SK-N-SH (cell line): ENCODE data around the gene ZNF106. TPM values are rescaled to one million over a fixed set of nuclear protein-coding genes. Genes with fewer than 3 reads are reported as not detected.

Experiments
- CTCF ChIA-PET: fragments of 300-600, 350-600 bp; formaldehyde crosslinking; extraction: SDS; loops from one replicate; lab custom pipeline; 2021; lab: Yijun Ruan, JAX
- POLR2A ChIA-PET: fragments of 350-600 bp; sonication (Branson Sonifier 250); formaldehyde crosslinking; extraction: SDS; loops from one replicate; lab custom pipeline; 2020; ENCODE audit warnings: antibody characterized with exemption, inconsistent platforms; lab: Yijun Ruan, JAX
- DNase-seq: peaks from one replicate; pipeline ENCODE4 v3.0.0; 2012
- H2AFZ ChIP-seq: fragments of 200-600 bp; sonication (generic); 2 replicates; pipeline ENCODE4 v1.8.1; 2016; ENCODE audit warnings: antibody characterized with exemption, mild to moderate bottlenecking, low read depth
- H3F3A ChIP-seq: fragments of 200-600 bp; sonication (generic); replicated peaks from 2 replicates; pipeline ENCODE3; 2016; ENCODE audit warnings: antibody characterized with exemption, mild to moderate bottlenecking; ENCODE audit not compliant: insufficient read depth
- H3K27ac ChIP-seq, 2 experiments: fragments of 200-500 bp in 1 of 2; fragments of 200-600 bp in 1 of 2; sonication (Bioruptor generic) in 1 of 2; sonication (generic), shearing (Covaris generic) in 1 of 2; 2 replicates each; pipeline versions ENCODE4 v1.5.1 to v1.6.1; 2014 to 2016; ENCODE audit warnings: low read depth in 2 of 2, inconsistent platforms in 1 of 2, low read length in 1 of 2, mild to moderate bottlenecking in 1 of 2, mixed read lengths in 1 of 2
- H3K27me3 ChIP-seq: fragments of 200-600 bp; sonication (generic), shearing (Covaris generic); 2 replicates; pipeline ENCODE4 v1.6.1; 2016; ENCODE audit warnings: mixed run types; ENCODE audit not compliant: insufficient read depth
- H3K36me3 ChIP-seq, 2 experiments: fragments of 200-500 bp in 1 of 2; fragments of 200-600 bp in 1 of 2; sonication (Bioruptor generic) in 1 of 2; sonication (generic) in 1 of 2; replicated peaks in 1 of 2; 2 replicates each; pipeline versions ENCODE3 to v1.5.1; 2014 to 2016; ENCODE audit warnings: low read length in 1 of 2, mild to moderate bottlenecking in 1 of 2; ENCODE audit not compliant: insufficient read depth in 2 of 2, control insufficient read depth in 1 of 2
- H3K4me1 ChIP-seq, 2 experiments: fragments of 200-500 bp in 1 of 2; fragments of 200-600 bp in 1 of 2; sonication (Bioruptor generic) in 1 of 2; sonication (generic), shearing (Covaris generic) in 1 of 2; 2 replicates each; pipeline versions ENCODE4 v1.5.1 to v1.6.1; 2014 to 2016; ENCODE audit warnings: low read depth in 1 of 2, low read length in 1 of 2, mixed run types in 1 of 2; ENCODE audit not compliant: insufficient read depth in 2 of 2, control insufficient read depth in 1 of 2
- H3K4me2 ChIP-seq: fragments of 200-600 bp; sonication (generic), shearing (Covaris generic); 2 replicates; pipeline ENCODE4 v1.6.1; 2017; ENCODE audit warnings: mixed run types
- H3K4me3 ChIP-seq, 2 experiments: fragments of 200-500 bp in 1 of 2; fragments of 200-600 bp in 1 of 2; sonication (Bioruptor generic) in 1 of 2; sonication (generic), shearing (Covaris generic) in 1 of 2; 2 replicates each; pipeline versions ENCODE4 v1.5.1 to v1.8.1; 2014 to 2016; ENCODE audit warnings: low read depth in 2 of 2, inconsistent platforms in 1 of 2, low read length in 1 of 2, mild to moderate bottlenecking in 1 of 2, mixed read lengths in 1 of 2, moderate library complexity in 1 of 2
- H3K79me2 ChIP-seq: fragments of 200-600 bp; sonication (generic); 2 replicates; pipeline ENCODE4 v1.8.1; 2017; ENCODE audit warnings: mild to moderate bottlenecking; ENCODE audit not compliant: insufficient read depth
- H3K9ac ChIP-seq: fragments of 200-600 bp; sonication (generic); 2 replicates; pipeline ENCODE4 v1.6.1; 2017; ENCODE audit warnings: mixed run types
- H3K9me2 ChIP-seq: fragments of 200-600 bp; sonication (generic); 2 replicates; pipeline ENCODE4 v1.6.1; 2017; ENCODE audit warnings: mixed run types
- H3K9me3 ChIP-seq: fragments of 200-600 bp; sonication (generic); 2 replicates; pipeline ENCODE4 v1.6.1; 2017; ENCODE audit warnings: mixed run types, mild to moderate bottlenecking, moderate library complexity
- H4K20me1 ChIP-seq: fragments of 200-600 bp; sonication (generic); 2 replicates; pipeline ENCODE4 v1.6.1; 2017; ENCODE audit warnings: mild to moderate bottlenecking, mixed run types; ENCODE audit not compliant: insufficient read depth
- EZH2phosphoT487 ChIP-seq: fragments of 200-600 bp; sonication (generic); IDR thresholded peaks from 2 replicates; pipeline ENCODE4 v1.6.1; 2017; ENCODE audit warnings: low read depth, mixed run types, mild to moderate bottlenecking, antibody characterized with exemption, moderate library complexity, borderline replicate concordance
- MXI1 ChIP-seq: IDR thresholded peaks from 2 replicates; pipeline ENCODE4 v1.6.1; 2012; ENCODE audit warnings: mild to moderate bottlenecking, low read depth, low read length, improper control_type of control experiment
- POLR2AphosphoS5 ChIP-seq: IDR thresholded peaks from 2 replicates; pipeline ENCODE4 v1.6.1; 2012; ENCODE audit warnings: low read depth, low read length
- RAD21 ChIP-seq: IDR thresholded peaks from 2 replicates; pipeline ENCODE4 v1.6.1; 2012; ENCODE audit warnings: mild to moderate bottlenecking, low read length
- RCOR1 ChIP-seq: fragments of 150-350 bp; IDR thresholded peaks from 2 replicates; pipeline ENCODE4 v1.6.1; 2017; ENCODE audit warnings: antibody characterized with exemption, low read length
- RXRA ChIP-seq: IDR thresholded peaks from 2 replicates; pipeline ENCODE4 v1.4.0; 2012; ENCODE audit warnings: low read depth, mild to moderate bottlenecking, borderline replicate concordance
- SIN3A ChIP-seq: IDR thresholded peaks from 2 replicates; pipeline ENCODE4 v1.6.1; 2012; ENCODE audit warnings: low read depth, mild to moderate bottlenecking, low read length, moderate library complexity, borderline replicate concordance
- SMC3 ChIP-seq: IDR thresholded peaks from 2 replicates; pipeline ENCODE4 v1.6.1; 2012; ENCODE audit warnings: low read depth, low read length, improper control_type of control experiment
- WGBS: methylation state at CpG from one replicate; pipeline ENCODE4 v1.1.6; 2017; ENCODE audit warnings: low lambda C conversion rate; 5-methylcytosine and 5-hydroxymethylcytosine counted together
- polyA plus RNA-seq, 3 experiments: library from polyadenylated mRNA; depleted of rRNA; stranded (reverse); fragments of >200 nt; gene quantifications; 2 replicates each; pipeline ENCODE4 v1.2.3, GENCODE V29; 2012
- TF ChIP-seq, protein P1 (sequence below): fragments of 200-600 bp; sonication (generic); IDR thresholded peaks from 2 replicates; pipeline ENCODE4 v1.6.1; 2017; ENCODE audit warnings: antibody characterized with exemption, mild to moderate bottlenecking, moderate library complexity
- TF ChIP-seq, protein P2 (sequence below): IDR thresholded peaks from 2 replicates; pipeline ENCODE4 v1.4.0; 2012; ENCODE audit warnings: low read depth, borderline replicate concordance
- TF ChIP-seq, protein P3 (sequence below): IDR thresholded peaks from 2 replicates; pipeline ENCODE4 v1.4.0; 2012; ENCODE audit warnings: low read depth, borderline replicate concordance

Gene ZNF106
- polyA plus RNA-seq, 1 of the 3 experiments (the other 2 are of a cell fraction): 8.9 TPM

DNA sequence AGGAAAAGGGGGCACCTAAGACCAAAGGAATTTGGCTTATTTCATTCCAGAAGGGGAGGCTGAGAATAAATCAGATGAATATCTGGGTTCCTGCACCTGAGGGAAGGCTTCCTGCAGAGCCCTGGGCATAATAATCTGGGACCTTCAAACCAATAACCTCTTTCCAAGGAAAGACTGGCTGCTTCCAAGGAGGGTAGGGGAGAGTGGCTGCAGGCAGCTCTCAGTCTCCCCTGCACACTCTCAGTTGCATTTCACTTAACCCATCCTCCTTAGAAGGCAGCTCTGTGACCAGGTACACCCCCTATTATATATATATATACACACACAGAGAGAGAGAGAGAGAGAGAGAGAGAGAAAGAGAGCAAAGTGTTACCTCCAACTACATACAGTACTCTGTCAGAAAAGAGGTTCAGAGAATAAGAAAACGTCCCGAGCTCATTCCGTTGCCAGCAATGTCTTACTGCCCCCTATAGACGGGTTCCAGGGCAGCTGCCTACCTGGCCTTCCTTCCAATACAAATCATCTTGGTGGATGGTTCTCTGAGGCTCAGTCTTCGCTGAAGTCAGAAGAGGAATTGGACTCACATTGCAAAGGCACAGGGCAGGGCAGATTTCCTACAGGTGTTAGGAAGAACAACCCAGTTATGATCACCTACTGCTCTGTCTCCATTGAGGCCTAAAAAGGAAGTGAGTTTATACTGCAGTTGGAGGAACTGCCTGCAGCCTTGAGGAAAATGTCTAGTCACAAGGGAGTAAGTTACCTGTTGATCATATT is 105.5 kb downstream of the ZNF106 start:
- H3K9me3 ChIP-seq: no peaks in the 10 kb centered on the region
- H3K4me1 ChIP-seq: no peaks in the 10 kb centered on the region
- peak; percentile 60 for DNase-seq
- ChIA-PET CTCF (interaction anchor here (0.6 to 1.9 kb wide), 22 partner anchors 9 to 611 kb away, joined by 3 to 9 read pairs (median 4); partner anchors contain the start of gene MAPKBP1), POLR2A (interaction anchor here (0.7 kb wide), 1 partner anchor 106 kb away, joined by 3 read pairs; no protein-coding TSS in a partner anchor)
- no peak overlapping the region; a peak in 1 of 4 replicates for H3K4me3 ChIP-seq
- no peaks in the 10 kb centered on the region for H3K79me2 ChIP-seq
- H2AFZ ChIP-seq: no peak overlapping the region
- no peaks in the 10 kb centered on the region for H3K36me3 ChIP-seq
- TF ChIP-seq, protein P1, sequence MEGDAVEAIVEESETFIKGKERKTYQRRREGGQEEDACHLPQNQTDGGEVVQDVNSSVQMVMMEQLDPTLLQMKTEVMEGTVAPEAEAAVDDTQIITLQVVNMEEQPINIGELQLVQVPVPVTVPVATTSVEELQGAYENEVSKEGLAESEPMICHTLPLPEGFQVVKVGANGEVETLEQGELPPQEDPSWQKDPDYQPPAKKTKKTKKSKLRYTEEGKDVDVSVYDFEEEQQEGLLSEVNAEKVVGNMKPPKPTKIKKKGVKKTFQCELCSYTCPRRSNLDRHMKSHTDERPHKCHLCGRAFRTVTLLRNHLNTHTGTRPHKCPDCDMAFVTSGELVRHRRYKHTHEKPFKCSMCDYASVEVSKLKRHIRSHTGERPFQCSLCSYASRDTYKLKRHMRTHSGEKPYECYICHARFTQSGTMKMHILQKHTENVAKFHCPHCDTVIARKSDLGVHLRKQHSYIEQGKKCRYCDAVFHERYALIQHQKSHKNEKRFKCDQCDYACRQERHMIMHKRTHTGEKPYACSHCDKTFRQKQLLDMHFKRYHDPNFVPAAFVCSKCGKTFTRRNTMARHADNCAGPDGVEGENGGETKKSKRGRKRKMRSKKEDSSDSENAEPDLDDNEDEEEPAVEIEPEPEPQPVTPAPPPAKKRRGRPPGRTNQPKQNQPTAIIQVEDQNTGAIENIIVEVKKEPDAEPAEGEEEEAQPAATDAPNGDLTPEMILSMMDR: peak; percentile 81
- TF ChIP-seq EZH2phosphoT487 (no peak), SMC3 (peak; percentile 56), POLR2AphosphoS5 (no peak), RAD21 (peak; percentile 81)
- TF ChIP-seq, protein P2, sequence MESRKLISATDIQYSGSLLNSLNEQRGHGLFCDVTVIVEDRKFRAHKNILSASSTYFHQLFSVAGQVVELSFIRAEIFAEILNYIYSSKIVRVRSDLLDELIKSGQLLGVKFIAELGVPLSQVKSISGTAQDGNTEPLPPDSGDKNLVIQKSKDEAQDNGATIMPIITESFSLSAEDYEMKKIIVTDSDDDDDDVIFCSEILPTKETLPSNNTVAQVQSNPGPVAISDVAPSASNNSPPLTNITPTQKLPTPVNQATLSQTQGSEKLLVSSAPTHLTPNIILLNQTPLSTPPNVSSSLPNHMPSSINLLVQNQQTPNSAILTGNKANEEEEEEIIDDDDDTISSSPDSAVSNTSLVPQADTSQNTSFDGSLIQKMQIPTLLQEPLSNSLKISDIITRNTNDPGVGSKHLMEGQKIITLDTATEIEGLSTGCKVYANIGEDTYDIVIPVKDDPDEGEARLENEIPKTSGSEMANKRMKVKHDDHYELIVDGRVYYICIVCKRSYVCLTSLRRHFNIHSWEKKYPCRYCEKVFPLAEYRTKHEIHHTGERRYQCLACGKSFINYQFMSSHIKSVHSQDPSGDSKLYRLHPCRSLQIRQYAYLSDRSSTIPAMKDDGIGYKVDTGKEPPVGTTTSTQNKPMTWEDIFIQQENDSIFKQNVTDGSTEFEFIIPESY: no peak
- H3K9ac ChIP-seq: no peak overlapping the region
- WGBS: 20% methylated on average over 5 of the region's 5 CpGs
- H3K4me2 ChIP-seq: no peak overlapping the region
- no peaks in the 10 kb centered on the region for H3F3A ChIP-seq
- H3K27ac ChIP-seq: no peak overlapping the region
- H3K9me2 ChIP-seq: no peaks in the 10 kb centered on the region
- H4K20me1 ChIP-seq: no peaks in the 10 kb centered on the region
- H3K27me3 ChIP-seq: no peaks in the 10 kb centered on the region

DNA sequence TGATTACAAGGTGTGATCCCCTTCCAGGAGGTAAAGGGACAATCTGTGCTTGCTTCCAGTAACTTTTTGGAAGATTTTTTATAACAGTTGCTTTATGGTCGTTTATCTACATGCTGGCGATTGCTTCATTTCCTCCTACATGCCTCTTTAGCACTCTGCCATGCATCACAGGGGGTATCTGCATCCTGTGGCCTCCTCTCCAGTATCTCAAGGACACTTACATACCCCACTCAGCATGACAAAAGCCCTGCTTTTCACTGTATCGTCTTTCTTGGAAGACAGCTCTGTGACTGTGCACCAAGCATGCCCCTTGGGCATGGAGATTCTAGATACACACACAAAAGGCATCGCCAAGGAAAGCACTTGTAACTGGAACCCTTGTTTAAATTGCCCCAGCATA is 106.3 kb downstream of the ZNF106 start:
- H3K36me3 ChIP-seq: no peaks in the 10 kb centered on the region

More for the DNA sequence above, 106.3 kb downstream of the ZNF106 start:
- H2AFZ ChIP-seq: no peak overlapping the region
- no peaks in the 10 kb centered on the region for H3F3A ChIP-seq
- ChIA-PET POLR2A (no interaction called here), CTCF (interaction anchor here (0.6 to 1.9 kb wide), 13 partner anchors 8 to 610 kb away, joined by 3 to 9 read pairs (median 5); partner anchors contain the start of gene MAPKBP1)
- H3K9me2 ChIP-seq: no peaks in the 10 kb centered on the region
- H4K20me1 ChIP-seq: no peaks in the 10 kb centered on the region
- WGBS: 69% methylated on average over 4 of the region's 4 CpGs
- H3K9me3 ChIP-seq: no peaks in the 10 kb centered on the region
- TF ChIP-seq, protein P3, sequence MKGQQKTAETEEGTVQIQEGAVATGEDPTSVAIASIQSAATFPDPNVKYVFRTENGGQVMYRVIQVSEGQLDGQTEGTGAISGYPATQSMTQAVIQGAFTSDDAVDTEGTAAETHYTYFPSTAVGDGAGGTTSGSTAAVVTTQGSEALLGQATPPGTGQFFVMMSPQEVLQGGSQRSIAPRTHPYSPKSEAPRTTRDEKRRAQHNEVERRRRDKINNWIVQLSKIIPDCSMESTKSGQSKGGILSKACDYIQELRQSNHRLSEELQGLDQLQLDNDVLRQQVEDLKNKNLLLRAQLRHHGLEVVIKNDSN: no peak
- TF ChIP-seq MXI1 (no peak), SIN3A (no peak), SMC3 (no peak), RCOR1 (no peak), RXRA (no peak)
- no peak for DNase-seq
- no peaks in the 10 kb centered on the region for H3K27me3 ChIP-seq
- no peaks in the 10 kb centered on the region for H3K79me2 ChIP-seq
- no peak overlapping the region for H3K4me2 ChIP-seq
- no peak overlapping the region for H3K27ac ChIP-seq
- H3K4me1 ChIP-seq: no peaks in the 10 kb centered on the region
- H3K4me3 ChIP-seq: no peak overlapping the region
- H3K9ac ChIP-seq: no peak overlapping the region
